22Rv1 (cell line): ENCODE results near the gene ROGDI.

Experiments
- H3K27ac ChIP-seq: fragments of 450-650 bp; 2 replicates; pipeline ENCODE4 v1.5.1; 2017
- CTCF ChIP-seq: fragments of 450-650 bp; IDR thresholded peaks from 2 replicates; pipeline ENCODE4 v1.5.1; 2017; ENCODE audit warnings: mild to moderate bottlenecking
- ZFX ChIP-seq: fragments of 450-650 bp; IDR thresholded peaks from 2 replicates; pipeline ENCODE4 v1.6.1; 2017; ENCODE audit warnings: antibody characterized with exemption, borderline replicate concordance

Gene ROGDI

DNA sequence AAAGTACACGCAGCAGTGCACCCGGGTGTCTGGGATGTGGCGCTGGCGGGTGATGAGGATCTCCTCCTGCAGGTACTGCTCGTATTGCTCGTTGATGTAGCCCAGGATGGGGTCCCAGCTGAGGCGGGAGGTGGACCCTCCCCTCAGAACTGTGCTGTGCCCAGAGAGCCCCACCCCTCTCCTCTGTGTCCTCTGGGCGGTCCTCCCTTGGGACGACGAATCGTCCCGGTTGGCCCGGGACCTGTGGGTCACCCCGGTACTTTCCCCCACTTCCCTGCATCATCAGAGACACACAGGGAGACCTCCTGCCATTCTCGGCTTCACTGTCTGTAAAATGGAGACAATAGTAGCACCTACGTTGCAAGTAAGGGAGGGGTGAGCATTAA is 18.5 kb downstream of the ROGDI start:
- TF ChIP-seq ZFX: no peak
- TF ChIP-seq CTCF: no peak
- H3K27ac ChIP-seq: no peak overlapping the region

DNA sequence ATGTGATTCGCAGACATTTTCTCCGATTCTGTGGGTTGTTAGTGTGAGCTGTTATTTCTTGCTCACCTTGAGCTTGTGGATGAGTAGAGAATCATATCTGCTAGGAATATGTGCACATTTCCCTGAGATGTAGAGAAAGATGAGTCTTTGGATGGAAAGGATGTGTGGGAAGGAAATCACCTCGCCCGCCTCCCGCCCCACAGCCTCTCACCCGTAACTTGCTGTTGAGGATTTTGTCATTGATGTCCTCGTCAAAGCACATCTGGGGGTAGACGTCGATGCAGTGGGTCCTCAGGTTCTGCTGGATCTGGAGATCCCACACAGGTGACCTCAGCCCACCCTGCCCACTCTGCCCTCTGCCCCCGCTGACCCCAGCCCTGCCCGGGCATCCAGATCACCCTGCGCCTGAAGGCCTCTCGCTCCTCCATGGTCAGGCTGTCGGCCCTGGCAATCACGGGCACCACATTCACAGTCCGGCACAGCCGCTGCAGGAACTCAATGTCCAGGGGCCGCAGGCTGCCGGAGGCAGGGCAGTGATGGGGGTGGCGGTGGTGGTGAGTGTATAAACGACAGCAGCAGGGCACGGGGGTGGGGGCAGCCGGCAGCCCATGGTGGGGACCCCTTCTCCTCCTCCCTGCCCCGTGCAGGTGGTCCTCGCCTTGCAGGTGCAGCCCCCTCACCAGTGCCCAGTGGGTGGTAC is 19.0 kb downstream of the ROGDI start:
- no peak overlapping the region for H3K27ac ChIP-seq
- no peak for TF ChIP-seq CTCF
- TF ChIP-seq ZFX: no peak

DNA sequence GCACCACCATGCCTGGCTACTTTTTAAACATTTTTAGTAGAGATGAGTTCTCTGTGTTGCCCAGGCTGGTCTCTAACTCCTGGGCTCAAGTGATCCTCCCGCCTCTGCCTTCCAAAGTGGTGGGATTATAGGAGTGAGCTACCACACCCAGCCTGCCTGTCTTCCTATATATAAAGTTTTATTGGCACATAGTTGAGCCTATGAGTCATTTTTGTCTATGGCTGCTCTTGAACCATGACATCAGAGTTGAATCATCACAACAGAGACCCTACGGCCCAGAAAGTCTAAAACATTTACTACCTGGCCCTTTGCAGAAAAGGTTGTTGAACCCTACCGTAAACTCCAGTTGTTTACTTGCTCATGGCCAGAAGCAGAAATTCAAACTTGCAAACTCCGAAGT is 22.2 kb downstream of the ROGDI start:
- H3K27ac ChIP-seq: no peak overlapping the region
- TF ChIP-seq CTCF (no peak), ZFX (no peak)

- no peak overlapping the region for H3K27ac ChIP-seq
- TF ChIP-seq CTCF: no peak
- TF ChIP-seq ZFX: no peak
Measured at GRCh38 chr16:4778050-4778392, 24.4 kb downstream of the ROGDI start.

- no peak overlapping the region for H3K27ac ChIP-seq
- TF ChIP-seq CTCF (no peak), ZFX (no peak)
Measured at GRCh38 chr16:4777339-4778049, 24.9 kb downstream of the ROGDI start.

DNA sequence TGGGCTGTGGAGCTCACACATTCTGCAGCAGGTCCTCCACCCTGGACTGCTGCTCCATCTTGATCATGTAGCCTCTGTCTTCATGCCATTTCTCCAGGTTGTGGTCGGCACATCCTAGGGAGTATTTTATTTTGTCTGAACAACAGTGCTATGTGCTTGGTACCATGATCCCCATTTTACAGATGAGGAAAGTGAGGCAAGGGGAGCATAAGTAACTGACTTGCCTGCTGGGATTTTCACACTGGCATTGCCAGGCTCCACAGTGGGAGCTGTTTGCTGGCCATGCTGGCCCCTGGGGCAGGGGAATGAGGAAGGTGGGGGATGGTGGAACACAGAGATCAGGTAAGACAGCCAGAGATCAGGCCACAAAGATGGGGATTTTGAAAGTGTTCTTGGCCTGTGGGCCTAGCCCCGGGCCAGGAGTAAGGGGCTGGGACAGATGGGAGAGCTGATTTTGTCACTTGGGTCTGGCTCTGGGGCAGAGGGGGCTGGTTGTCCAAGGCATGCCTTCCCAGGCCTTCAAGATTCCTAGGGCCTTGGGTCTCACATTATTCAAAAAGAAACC is 26.2 kb downstream of the ROGDI start:
- no peak for TF ChIP-seq ZFX
- no peak overlapping the region for H3K27ac ChIP-seq

DNA sequence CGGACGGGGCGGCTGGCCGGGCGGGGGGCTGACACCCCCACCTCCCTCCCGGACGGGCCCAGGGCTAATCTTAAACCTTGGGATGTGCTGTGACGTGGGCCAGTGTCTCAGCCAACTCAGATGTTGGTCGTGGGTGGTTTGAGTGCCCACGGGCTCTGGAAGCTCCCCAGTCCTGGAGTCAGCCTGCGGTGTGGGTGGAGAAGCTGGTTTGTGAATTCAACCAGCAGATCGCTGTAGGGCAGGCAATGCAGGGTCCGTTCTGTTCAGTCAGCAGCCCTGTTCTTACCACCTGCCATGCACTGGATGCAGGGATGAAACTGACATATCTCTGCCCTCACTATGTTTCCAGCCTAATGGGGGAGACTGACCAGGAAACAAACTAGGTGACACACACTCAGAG is 27.4 kb downstream of the ROGDI start:
- H3K27ac ChIP-seq: no peak overlapping the region
- TF ChIP-seq ZFX: no peak
- TF ChIP-seq CTCF: no peak

- no peak overlapping the region for H3K27ac ChIP-seq
- TF ChIP-seq CTCF (no peak), ZFX (no peak)
Measured at GRCh38 chr16:4772351-4772750, 30.1 kb downstream of the ROGDI start.
